Measurements from ENCODE around the gene FAM181A.

Gene FAM181A

GRCh38 chr14:93926873-93927799 is at the start of gene FAM181A:
Gene FAM181A (plus strand): TSS chr14:93927344. CDS start chr14:93928286, 942 bp downstream.
- DNase-seq, result no peak

GRCh38 chr14:93878212-93878611 is 48.9 kb upstream of the FAM181A start:
- no peak for DNase-seq

- DNase-seq, result no peak
These were observed 48.3 kb upstream of the FAM181A start for GRCh38 chr14:93878871-93879270.

GRCh38 chr14:93879362-93879983 is 47.7 kb upstream of the FAM181A start:
- DNase-seq, result no peak

GRCh38 chr14:93880021-93880820 is 46.9 kb upstream of the FAM181A start:
- DNase-seq, result no peak

GRCh38 chr14:93884950-93885349 is 42.2 kb upstream of the FAM181A start:
- no peak for DNase-seq

- DNase-seq, result no peak
These were observed 38.1 kb upstream of the FAM181A start for GRCh38 chr14:93888995-93889394.

GRCh38 chr14:93889739-93890483 is 37.2 kb upstream of the FAM181A start:
- DNase-seq, result no peak

GRCh38 chr14:93891756-93892504 is 35.2 kb upstream of the FAM181A start:
- no peak for DNase-seq

- no peak for DNase-seq
These were observed 34.7 kb upstream of the FAM181A start for GRCh38 chr14:93892505-93892839.

GRCh38 chr14:93892923-93893558 is 34.1 kb upstream of the FAM181A start:
- peak; percentile 38 to 56 for DNase-seq

- DNase-seq, result no peak
These were observed 33.4 kb upstream of the FAM181A start for GRCh38 chr14:93893661-93894261.

GRCh38 chr14:93895023-93895604 is 32.0 kb upstream of the FAM181A start:
- DNase-seq, result no peak

GRCh38 chr14:93897476-93897845 is 29.7 kb upstream of the FAM181A start:
- no peak for DNase-seq

- DNase-seq, result no peak
These were observed 29.0 kb upstream of the FAM181A start for GRCh38 chr14:93898081-93898611.

GRCh38 chr14:93898731-93899130 is 28.4 kb upstream of the FAM181A start:
- no peak for DNase-seq

GRCh38 chr14:93901813-93902212 is 25.3 kb upstream of the FAM181A start:
- no peak for DNase-seq

- no peak for DNase-seq
These were observed 24.4 kb upstream of the FAM181A start for GRCh38 chr14:93902619-93903307.

- DNase-seq, result no peak
These were observed 23.6 kb upstream of the FAM181A start for GRCh38 chr14:93903342-93904184.

Measured in CD4-positive, alpha-beta T cell treated with Interleukin-1 beta for 1 hour (primary cell).